Activated effector memory CD4-positive, alpha-beta T cell treated with anti-CD3 and anti-CD28 coated beads, Interleukin-2, amount 50 U/mL, for 16 hours (primary cell): ENCODE results near the gene GTSE1.
A peak's percentile ranks its signal among the peaks of the same experiment; 100 is the strongest.

Experiments
- DNase-seq: peaks from one replicate; pipeline ENCODE4 v3.0.0-alpha.2; 2020

GTSE1 gene

DNA sequence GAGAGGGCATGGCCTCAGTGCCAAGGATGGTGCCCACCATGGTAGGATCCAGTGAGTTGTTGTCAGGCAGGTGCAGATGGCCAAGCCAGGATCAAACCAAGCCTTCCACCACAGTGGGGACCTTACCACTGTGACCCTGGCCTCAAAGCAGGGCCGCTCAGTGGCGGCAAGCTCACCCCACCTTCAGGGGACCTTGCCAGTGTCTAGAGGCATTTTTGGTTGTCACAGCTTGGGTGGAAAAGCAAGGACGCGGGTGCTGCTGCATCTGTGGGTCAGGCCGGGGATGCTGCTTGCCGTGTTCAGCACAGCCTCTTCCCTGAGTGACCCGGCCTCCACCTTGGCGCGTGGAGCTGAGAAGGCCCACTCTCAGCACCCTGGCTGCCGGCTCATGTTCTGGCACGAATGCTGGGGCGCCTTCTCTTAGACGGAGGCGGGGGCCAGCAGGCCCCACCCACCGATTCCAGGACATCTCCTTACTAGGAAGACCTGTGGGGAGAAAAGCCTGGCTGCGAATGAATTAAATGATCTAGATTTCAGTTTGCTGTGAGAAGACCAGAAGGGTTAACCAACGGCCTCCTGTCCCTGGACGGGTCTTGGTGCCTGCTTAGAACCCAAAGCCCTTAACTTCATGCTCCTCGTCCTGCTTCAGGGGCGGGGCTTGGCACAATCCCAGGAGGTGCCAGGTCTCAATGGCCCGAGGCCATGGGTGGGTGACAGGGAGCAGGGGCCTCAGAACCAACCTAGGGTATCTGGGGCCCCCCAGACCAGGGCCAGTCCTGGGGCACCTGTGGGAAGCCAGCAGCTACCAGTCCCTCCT is 57.7 kb downstream of the GTSE1 start:
- no peak for DNase-seq

DNA sequence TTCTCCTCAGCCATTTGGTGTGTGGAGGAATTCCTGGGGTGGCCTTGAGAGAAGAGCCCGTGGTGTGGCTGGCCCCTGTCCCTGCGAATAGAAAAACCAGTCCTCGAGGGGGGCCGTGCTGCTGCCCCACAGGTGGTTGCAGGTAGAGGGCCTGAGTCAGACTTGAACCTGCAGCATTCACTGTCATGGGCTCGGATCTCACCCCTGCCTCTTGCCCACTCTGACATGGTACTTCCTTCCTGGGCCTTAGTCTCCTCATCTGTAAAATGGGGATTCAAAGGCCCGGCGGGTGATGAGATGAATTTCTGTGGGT is 58.3 kb downstream of the GTSE1 start:
- DNase-seq, result no peak

- peak; percentile 82 for DNase-seq
Observed at GRCh38 chr22:46355369-46355995, 58.8 kb downstream of the GTSE1 start.

- no peak for DNase-seq
Observed at GRCh38 chr22:46355996-46356471, 59.4 kb downstream of the GTSE1 start.

DNA sequence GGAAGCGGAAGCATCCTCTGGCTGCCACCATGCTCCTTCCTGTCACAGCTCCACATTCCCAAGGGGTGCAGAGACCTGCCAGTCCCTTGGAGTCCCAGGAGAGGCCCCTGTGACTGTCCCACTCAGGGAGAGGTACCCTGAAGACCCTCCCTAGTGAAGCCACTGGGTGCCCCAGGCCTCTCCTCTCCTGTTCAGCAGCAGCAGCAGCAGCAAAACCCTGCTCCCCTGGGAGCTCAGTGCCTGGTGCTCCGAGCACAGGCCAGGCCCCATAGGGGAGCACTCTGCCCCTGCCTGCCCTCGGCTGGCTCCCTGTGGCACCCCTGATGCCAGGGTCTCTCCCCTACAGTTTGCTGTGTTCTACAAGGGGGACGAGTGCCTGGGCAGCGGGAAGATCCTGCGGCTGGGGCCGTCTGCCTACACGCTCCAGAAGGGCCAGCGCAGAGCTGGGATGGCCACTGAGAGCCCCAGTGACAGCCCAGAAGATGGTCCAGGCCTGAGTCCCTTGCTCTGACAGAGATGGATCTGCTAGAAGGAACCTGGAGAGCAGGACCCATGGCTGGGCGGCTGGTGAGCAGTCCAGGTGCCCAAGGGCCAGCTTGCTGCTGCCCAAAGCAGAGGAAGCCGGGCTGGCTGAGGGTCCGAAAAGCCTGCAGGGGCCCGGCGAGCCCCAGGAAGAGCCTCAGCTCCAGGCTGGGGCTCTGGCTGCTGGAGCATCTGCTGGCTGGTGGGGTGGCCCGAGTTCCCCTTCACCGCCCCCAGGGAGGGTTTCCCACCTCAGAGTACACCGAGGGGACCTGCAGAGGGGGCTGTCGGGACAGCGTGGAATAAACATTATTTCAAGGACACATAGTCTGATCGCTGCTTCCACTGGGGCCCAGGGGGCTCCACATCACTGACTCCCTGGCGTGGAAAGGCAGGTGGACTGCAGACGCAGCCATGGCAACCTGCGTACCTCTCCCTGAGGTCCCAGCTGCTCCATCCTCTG is 60.1 kb downstream of the GTSE1 start:
- DNase-seq, result no peak

DNA sequence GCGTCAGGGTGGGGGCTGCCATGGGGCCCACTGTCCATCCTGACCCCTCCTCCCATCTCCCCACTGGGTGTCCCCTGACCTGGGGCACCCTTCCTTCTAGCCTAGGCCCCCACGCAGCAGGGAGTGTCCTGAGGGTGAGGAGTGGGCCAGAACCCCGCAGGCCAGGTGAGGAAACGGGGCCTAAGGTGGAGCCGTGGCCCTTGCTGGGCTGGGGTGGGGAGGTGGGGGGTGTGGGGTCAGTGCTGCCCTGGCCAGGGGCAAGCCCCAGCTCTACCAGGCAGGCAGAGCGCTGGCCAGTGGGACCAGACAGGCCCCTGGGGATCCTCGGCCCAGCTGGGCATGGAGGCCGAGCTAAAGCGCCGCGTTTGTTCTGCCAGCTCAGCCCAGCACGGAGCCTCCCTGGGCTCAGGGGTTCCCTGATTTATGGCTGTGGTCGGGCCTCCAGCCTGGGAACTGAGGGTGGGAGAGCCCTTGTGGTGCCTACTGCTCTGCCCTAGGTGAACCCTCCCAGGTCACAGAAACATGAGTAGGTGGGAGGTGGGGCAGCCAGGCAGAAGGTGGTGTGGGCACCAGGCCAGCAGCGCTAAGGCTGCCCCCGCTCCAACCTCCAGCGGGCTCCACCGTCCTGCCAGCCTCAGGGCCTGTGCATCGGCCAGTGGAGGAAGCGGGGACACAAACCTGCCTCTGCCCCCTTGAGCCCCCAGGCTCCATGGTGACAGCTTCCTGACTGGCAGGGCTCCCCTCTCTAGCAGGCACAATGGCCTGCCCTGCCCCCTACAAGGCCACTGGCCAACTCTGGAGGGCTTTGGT is 61.2 kb downstream of the GTSE1 start:
- DNase-seq, result no peak

DNA sequence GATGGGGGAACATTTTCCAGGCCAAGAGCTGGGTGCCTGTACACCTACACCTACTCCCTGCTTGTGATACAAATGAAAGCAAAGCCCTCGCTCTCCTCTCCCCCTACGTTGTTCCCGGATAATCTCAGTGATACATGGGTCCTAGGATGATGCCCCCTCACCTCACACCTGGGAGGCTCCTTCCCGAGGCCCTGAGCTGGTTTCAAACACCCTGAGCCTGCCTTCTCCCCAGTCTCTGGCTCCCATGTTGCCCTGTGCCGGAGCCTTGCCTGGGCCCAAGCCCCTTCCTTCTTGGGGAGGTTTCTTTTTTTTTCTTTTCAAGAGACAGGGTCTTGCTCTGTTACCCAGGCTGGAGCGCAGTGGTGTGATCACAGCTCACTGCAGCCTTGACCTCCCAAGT is 62.1 kb downstream of the GTSE1 start:
- DNase-seq, result no peak

DNA sequence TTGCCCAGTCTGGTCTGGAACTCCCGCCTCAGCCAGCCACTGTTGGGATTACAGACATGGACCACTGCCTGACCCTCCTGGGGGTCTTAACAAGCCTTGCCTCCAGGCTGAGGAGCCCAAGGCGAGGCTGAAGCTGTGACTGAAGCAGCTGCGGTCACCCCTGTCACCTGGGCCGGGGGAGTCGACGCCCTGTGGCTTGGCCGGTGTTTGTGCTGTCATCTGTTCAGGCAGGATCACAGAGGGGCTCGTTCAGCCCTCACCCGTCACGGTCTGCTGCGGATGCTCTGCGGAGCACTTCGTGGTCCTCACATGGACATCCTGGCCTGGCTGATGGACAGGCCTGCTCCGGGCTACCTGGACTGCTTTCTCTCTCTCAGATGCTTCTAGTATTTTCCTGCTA is 62.7 kb downstream of the GTSE1 start:
- no peak for DNase-seq

GRCh38 chr22:46360097-46360496 is 63.4 kb downstream of the GTSE1 start:
- DNase-seq, result no peak

- DNase-seq, result no peak
Observed at GRCh38 chr22:46360891-46361290, 64.2 kb downstream of the GTSE1 start.

GRCh38 chr22:46361826-46362202 is 65.1 kb downstream of the GTSE1 start:
- DNase-seq, result no peak

- DNase-seq, result no peak
Observed at GRCh38 chr22:46362203-46362933, 65.7 kb downstream of the GTSE1 start.

- no peak for DNase-seq
Observed at GRCh38 chr22:46362934-46363515, 66.4 kb downstream of the GTSE1 start.

GRCh38 chr22:46363611-46364321 is 67.1 kb downstream of the GTSE1 start:
- no peak for DNase-seq

DNA sequence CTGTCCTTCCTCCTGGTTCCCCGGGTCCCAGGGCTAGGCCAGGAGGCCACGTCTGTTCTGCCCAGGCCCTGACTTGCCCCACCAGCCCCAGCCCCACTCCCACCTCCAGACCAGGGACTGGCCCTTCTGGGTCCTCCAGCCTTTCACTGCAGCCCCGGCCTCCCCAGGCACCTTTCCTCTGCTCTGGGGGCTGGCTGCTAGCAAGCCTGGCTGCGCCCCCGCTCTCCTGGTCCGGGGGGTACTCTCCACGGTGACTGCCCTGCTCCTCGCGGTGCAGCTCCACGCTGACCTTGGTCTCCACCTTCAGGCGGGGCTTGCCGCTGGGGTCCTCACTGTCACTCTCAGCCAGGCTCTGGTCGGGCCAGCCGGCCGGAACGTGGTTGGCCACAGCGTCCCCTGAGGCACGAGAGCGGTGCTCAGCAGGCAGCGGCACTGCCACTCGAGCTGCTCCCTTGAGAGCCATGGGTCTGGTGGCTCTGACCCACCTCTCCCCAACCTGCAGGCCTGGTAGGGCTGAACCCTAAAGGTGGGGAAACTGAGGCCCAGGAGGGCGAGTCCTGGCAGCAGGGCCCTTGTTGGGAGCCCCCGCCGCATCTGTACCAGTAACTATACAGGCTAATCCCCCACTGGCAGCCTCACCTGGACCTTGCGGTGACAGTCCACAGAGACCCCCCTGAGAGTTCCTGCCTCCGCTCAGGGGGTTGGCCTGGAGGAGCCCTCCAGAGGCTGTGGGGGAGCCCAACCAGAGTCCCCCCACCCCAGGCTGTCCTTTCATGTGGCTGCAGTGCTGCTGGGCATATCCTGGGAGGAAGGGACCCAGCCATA is 67.9 kb downstream of the GTSE1 start:
- no peak for DNase-seq

GRCh38 chr22:46365166-46365624 is 68.5 kb downstream of the GTSE1 start:
- DNase-seq, result no peak

DNA sequence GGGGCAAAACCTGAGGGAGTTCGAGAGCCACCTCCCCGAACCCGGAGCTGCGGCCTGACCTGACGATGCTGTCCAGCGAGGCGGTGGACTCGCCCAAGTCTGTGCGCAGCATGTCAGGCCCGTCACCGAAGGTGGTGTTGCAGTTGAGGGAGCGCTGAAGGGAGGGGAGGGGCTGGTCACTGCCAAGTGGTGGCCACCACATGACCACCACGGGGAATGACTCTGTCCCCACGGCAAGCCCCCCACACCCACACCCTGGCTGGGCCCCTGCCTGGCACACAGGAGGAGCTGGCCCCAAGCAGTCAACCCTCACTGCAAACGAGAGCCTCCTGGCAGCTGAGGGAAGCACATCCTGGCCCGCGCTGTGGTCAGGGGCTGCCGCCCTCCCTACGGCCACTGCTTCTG is 69.7 kb downstream of the GTSE1 start:
- no peak for DNase-seq

- no peak for DNase-seq
Observed at GRCh38 chr22:46366801-46367706, 70.4 kb downstream of the GTSE1 start.
